Tongue (tissue), 2 donors: ENCODE measurements around the gene FRYL. TPM values are rescaled to one million over a fixed set of nuclear protein-coding genes. Genes with fewer than 3 reads are reported as not detected.
"Not testable (repeated sequence)": the region's sequence is repeated elsewhere in the genome, so short reads cannot be mapped to it uniquely, and the experiment has no call there.

Source experiments
- DNase-seq: peaks from one replicate; pipeline ENCODE4 v3.0.0-alpha.2; 2015
- total RNA-seq: library from RNA; depleted of rRNA; stranded (reverse); fragments of >200 nt; gene quantifications from one replicate; pipeline ENCODE4 v1.2.3, GENCODE V29; 2014

Gene FRYL
- total RNA-seq, 1 donor from 2014 or later = 95.5 TPM

DNA sequence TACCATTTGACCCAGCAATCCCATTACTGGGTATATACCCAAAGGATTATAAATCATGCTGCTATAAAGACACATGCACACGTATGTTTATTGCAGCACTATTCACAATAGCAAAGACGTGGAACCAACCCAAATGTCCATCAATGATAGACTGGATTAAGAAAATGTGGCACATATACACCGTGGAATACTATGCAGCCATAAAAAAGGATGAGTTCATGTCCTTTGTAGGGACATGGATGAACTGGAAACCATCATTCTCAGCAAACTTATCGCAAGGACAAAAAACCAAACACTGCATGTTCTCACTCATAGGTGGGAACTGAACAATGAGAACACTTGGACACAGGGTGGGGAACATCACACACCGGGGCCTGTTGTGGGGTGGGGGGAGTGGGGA, 34.9 kb downstream of the FRYL start:
- DNase-seq = not testable (repeated sequence)

DNA sequence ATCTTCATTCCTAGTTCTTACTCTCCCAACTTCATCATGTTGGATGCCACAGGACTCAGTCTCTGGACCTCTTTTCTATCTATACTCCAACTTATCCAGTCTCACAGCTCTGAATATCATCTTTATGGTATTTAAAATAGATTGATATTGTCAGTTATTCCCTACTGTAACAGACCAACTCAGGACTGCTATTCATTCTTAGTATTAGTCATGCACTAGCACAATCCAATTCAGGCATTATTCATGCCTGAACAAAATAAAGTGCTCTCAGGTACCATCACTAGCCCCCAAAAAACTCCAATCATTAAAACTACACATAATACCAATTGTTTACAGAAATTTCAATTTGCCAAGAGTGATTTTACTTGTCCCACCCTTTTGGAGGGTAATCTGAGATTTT, 37.7 kb downstream of the FRYL start:
- DNase-seq = no peak

DNA sequence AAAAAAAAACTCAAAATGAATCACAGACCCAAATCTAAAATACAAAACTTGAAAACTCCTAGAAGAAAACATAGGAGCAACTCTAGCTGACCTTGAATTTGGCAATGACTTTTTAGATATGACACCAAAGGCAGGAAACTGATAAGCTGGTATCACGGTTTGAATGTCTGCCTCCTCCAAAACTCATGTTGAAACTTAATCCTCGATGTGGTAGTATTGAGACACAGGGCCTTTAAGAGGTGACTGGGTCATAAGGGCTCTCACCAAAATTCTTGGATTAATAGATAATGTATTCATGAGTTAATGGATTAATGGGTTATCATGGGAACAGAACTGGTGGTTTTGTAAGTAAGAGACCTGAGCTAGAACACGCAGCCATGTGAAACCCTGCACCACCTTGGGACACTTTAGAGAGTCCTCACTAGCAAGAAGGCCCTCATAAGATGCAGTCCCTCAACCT, 40.5 kb downstream of the FRYL start:
- DNase-seq = no peak

DNA sequence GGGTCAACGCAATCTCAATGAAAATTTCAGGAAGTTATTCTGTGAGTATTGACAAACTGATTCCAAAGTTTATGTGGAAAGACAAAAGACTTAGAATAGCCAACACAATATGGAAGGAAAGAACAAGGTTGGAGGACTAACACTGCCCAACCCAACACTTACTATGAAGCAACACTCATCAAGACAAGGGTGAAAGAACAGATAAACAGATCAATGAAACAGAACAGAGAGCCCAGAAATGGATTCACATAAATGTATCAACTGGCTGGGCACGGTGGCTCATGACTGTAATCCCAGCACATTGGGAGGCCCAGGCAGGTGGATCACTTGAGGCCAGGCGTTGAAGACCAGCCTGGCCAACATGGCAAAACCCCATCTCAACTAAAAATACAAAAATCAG, 41.2 kb downstream of the FRYL start:
- no peak for DNase-seq

DNA sequence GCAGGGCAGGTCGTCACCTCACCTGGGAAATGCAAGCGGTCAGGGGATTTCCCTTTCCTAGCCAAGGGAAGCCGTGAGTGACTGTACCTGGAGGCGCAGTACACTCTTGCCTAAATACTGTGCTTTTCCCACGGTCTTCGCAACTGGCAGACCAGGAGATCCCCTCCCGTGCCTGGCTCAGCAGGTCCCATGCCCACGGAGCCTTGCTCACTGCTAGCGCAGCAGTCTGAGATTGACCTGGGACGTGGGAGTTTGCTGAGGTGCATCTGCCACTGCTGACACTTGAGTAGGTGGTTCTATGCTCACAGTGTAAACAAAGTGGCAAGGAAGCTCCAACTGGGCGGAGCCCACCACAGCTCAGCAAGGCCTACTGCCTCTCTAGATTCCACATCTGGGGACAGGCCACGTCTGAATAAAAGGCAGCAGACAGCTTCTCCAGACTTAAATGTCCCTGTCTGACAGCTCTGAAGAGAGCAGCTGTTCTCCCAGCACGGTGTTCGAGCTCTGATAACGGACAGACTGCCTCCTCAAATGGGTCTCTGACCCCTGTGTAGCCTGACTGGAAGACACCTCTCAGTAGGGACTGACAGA, 51.1 kb downstream of the FRYL start:
- DNase-seq = not testable (repeated sequence)

DNA sequence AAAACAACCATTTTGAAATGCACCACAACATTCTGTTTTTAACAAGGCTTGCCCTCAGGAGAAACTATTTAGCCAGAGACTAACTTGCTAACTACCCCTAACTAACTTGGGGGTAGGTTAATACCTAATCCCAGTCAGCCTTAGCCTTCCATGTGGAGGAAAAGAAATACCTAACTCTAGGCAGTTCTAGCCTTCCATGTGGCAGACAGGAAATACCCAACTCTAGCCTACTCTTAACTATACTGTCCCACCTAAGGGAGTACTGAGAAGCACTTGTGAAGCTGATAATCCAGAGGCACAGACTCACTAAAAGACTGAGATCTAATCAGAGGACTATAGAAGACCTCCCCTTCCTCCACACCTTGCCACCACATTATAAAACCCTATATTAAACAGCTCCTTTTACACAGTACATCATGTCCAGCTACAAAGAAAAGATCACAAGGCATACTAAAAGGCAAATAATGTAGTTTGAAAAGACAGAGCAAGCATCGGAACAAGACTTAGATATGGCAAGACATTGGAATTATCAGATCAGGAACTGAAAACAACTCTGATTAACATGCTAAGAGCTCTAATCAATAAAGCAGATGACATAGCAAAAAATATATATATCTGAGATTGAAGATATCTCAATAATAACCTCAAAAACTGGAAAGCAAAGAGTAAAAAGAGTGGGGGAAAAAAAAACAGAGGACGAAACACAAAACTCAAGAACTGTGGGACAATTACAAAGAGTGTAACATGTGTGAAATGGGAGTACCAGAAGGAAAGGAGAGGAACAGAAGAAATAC, 52.2 kb downstream of the FRYL start:
- no peak for DNase-seq

DNA sequence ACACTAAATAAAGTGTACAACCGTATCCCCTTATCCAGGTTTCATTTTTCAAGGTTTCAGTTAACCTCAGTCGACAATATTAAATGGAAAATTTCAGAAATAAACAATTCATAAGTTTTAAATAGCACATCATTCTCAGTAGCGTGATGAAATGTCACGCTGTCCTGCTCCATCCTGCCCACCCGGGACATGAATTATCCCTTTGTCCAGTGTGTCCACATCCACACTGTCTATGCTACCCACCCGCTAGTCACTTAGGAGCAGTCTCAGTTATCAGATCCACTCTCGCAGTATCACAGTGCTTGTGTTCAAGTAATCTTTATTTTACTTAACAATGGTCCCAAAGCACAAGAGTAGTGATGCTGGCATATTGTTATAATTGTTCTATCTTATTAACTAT, 54.7 kb downstream of the FRYL start:
- no peak for DNase-seq

DNA sequence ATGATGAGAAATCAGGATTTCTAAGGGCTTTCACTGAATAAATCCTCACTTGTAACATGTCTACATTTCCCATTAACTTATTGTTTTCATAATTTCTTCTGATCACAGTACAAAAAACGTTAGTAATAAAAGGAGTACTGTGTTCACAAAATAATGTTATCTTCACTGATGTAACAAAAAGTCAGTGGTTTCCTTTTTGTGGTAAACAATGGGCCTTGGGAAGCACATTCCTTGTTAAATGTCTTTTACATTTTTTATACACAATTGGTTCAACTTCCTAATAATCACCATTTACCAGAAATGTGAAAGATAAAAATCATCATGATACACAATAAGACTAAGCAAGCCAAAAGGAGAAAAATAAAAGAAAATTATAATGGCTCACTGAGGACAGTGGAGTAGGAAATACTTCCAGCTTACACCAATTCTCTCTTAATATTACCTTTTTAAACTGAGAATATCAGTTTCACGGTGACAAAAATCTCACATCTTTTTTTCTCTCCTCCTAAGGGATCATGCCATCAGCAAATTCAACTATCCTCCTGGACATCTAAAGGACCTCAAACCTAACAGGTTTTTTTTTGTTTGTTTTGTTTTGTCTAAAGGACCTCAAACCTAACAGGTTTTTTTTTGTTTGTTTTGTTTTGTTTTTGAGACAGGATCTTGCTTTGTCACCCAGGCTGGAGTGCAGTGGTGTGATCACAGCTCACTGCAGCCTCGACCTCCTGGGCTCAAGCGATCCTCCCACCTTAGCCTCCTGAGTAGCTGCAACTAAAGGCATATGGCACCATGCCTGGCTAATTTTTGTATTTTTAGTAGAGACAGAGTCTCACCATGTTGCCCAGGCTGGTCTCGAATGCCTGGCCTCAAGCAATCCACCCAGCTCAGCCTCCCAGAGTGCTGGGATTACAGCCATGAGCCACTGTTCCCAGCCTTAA, 57.3 kb downstream of the FRYL start:
- no peak for DNase-seq

DNA sequence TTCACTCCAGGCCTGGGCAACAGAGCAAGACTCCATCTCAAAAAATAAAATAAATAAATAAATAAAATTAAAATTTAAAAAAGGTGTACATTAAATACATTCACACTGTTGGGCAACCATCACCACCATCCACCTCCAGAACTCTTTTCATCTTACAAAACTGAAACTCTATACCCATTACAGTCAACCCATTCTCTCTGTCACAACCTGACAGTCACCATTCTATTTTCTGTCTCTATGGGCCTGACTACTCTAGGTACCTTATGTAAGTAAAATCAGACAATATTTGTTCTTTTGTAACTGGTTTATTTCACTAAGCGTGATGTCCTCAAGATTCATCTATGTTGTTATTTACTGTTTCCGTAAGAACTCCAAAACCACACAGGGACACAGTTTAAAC, 59.6 kb downstream of the FRYL start:
- DNase-seq = no peak

DNA sequence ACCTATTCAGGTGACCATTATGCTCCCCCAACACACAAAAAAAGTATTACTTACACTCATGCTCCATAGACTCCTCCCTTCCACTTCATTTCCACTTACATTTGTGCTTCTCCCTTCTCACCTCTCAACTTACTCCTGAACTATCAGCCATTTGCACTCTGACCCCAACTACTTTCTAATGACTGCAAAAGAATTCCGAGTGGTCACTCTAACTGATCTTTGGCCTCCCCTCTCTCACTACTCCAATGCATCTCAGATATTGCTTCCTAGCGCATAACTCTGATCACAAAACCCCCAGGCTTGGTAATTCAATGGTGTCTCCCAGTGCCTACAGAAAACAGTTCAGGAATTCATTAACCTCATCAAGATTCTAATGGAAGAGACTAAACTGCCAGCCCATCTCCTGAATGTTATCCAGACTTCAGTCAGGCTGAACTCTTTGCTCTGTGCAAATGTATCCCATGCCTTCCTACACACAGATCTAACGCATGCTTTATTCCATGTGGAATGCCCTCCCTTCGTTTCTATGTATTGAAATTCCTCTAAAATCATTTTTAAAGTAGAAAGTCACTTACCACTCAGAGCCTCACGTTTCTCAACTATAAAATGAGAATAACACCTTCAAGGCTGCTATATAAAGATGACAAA, 61.1 kb downstream of the FRYL start:
- no peak for DNase-seq

DNA sequence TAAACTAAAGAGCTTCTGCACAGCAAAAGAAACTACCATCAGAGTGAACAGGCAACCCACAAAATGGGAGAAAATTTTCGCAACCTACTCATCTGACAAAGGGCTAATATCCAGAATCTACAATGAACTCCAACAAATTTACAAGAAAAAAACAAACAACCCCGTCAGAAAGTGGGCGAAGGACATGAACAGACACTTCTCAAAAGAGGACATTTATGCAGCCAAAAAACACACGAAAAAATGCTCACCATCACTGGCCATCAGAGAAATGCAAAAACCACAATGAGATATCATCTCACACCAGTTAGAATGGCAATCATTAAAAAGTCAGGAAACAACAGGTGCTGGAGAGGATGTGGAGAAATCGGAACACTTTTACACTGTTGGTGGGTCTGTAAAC, 63.8 kb downstream of the FRYL start:
- not testable (repeated sequence) for DNase-seq

DNA sequence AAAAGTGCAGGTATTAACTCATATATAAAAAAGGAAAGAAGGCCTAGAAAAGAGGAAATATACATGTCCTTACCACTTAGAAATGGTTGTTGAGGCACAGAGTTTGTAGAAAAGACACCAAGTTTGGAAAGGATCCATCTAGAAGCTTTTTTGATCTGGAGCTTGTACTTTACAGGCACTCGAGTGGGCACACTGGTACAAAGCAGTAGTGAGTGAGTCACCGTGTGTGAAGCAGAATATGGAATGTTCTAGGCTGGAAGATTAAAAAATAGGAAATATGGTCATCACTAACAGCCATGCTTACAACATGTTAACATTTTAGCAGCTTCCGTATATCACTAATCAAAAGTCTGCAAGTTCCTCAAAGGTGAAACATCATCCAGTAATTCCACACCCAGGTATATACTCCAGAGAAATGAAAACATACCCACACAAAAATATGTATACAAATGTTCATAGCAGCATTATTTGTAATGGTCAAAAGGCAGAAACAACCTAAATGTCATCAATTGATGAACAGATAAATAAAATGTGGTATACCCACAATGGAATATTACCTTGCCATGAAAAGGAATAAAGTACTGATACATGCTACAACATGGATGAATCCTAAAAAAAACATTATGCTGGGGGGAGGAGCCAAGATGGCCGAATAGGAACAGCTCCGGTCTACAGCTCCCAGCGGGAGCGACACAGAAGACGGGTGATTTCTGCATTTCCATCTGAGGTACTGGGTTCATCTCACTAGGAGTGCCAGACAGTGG, 69.5 kb downstream of the FRYL start:
- DNase-seq = no peak

DNA sequence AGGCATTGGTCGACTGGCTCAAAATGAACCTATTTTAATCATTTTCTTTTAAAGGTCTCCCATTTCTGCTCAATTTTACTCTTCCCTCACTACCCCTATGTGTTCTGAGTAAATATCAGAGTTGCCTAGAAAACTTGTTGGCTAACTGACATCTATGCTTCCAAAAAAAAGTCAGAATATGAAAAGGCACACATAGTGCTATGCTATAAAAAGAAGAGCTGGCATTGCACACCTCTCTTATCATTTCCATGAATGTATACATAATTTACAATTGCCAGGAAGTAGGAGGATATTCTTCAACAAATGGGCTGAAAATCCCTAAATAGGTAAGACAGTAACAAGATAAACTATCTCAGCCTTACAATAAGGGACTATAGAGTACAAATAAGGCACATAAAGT, 70.2 kb downstream of the FRYL start:
- DNase-seq = no peak

DNA sequence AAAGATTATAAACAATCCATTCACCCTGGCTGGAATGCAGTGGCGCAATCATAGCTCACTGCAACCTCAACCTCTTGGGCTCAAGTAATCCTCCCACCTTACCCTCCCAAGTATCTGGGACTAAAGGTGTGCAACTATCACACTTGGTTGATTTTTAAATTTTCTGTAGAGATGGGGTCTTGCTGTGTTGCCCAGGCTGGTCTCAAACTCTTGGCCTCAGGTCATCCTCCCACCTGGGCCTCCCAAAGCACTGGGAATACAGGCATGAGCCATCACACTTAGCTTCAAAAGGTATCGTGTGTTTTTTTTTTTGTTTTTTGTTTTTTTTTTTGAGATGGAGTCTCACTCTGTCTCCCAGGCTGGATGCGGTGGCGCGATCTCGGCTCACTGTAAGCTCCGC, 71.5 kb downstream of the FRYL start:
- no peak for DNase-seq

DNA sequence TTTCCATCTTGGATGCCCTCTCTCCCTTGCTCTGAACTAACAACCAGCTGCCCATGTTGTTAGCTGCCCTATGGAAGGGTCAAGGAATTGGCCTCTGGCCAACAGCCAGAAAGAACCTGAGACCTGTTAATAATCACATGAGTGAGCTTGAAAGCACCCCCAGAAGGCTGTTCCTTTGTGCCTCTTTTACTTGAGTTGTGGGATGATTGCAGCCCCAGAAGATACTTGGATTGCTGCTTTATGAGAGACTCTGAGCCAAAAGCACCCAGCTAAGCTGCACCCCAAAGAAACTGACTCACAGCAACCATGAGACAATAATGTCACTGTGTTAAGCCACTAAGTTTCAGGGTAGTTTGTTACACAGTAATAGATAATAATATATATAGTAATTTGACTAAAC, 73.3 kb downstream of the FRYL start:
- DNase-seq = no peak

DNA sequence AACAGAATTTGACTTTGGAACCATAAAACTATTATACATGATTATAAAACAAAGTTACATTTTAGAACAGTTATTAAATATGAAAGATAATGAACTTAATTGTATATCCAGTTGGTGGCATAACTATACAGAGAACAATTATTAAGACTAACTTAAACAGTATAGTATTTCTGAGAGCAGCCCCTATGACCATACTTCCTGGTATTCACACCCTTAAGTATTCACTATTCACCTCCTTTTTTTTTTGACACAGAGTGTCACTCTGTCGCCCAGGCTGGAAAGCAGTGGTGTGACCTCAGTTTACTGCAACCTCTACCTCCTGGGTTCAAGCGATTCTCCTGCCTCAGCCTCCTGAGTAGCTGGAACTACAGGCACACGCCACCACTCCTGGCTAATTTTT, 74.5 kb downstream of the FRYL start:
- no peak for DNase-seq

DNA sequence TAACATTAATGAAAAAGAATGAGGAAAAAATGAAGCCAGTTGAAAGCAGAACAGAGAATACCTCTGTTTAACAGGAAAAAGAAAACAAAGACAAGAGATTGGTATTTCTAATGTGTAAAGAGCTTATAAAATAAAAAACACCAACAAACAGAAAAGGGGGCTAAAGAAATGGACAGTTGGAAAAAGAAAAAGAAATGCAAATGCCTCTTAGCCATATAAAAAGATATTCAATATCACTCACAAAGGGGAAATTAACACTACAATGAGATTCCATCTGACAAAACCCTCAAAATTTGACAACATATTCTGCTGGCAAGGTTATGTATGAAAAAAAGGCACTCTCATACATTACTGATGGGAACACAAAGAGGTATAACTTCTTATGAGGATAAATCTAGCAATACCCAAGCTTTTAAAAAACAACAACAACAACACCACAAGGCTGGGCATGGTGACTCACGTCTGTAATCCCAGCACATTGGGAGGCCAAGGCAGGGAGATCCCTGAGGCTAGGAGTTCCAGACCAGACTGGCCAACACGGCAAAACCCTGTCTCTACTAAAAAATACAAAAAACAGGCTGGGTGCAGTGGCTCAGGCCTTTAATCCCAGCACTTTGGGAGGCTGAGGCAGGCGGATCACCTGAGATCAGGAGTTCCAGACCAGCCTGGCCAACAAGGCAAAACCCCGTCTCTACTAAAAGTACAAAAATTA, 75.8 kb downstream of the FRYL start:
- no peak for DNase-seq

DNA sequence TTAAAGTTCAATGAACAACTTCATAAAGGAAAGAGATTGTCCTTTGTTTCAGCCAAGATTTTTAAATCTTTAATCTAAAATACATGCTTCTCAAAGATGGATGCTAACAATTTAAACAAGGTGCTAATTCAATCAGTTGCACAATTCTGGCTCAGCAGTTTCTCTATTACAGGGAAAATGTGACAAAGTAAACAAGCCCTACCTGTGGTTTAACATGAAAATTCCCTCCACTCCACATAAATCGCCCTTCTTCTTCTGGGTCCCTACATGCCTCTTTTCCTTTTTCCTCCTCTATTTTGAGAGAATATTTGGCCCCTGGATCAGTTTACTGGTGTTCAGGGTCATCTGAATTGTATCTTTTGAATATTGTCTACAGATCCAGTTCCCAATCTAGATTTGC, 80.6 kb downstream of the FRYL start:
- DNase-seq = no peak

DNA sequence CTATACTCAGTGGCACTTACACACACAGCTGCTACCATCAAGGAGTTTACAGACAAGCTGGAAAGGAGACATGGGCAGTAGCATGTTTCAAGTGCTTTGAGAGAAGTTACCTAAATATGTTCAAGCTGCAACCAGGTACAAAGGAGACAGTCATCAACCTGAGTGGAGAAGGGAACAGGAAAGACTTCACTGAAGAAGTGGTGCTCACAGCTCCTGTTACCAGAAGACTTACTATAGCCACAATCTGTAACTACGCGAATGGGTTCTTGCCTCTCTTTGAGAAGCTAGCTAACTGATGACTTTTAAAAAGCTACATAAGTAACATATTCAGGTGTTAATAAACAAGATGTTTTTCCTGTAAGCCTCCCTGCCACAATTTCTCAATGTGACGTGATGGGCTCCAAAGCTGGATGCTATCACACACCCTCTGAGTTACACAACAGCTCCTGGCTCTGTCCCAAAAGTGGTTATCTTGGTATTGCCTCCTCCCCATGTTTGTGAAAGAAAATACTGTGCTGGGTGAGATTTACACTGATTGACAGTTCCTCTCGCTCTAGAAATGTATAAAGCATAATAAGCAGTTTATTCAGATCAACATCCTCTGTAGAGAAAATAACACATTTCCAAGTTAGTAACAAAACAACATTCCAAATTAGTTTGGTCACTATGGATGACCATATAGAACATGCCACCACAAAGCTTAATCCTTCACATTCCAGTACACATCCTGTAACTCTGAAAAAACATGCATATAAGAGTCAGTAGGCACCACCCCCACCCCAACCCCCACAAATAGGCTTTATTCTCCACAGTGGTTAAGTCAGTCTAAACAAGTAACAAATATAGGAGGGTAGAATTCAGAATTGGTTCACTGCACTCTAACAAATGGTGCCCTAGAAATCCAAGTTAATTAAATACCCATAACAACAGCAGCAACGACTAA, 81.8 kb downstream of the FRYL start:
- peak; percentile 35 for DNase-seq

DNA sequence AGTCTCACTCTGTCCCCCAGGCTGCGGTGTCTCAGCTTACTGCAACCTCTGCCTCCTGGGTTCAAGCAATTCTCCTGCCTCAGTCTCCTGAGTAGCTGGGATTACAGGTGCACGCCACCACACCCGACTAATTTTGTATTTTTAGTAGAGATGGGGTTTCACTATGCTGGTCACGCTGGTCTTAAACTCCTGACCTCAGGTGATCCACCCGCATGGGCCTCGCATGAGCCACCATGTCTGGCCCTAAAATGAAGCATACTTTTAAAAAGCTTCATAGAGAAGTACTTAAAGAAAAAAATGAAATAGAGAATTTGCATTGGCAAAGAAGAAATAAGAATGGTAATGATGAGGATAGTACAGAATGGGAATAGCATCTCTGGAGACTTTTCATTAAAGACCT, 82.6 kb downstream of the FRYL start:
- not testable (repeated sequence) for DNase-seq
